ENCODE measurements around the gene FLT3LG. TPM values are rescaled to one million over a fixed set of nuclear protein-coding genes. Genes with fewer than 3 reads are reported as not detected.

The FLT3LG gene
- total RNA-seq, 1 donor from 2014 or later = 3.8 TPM

DNA sequence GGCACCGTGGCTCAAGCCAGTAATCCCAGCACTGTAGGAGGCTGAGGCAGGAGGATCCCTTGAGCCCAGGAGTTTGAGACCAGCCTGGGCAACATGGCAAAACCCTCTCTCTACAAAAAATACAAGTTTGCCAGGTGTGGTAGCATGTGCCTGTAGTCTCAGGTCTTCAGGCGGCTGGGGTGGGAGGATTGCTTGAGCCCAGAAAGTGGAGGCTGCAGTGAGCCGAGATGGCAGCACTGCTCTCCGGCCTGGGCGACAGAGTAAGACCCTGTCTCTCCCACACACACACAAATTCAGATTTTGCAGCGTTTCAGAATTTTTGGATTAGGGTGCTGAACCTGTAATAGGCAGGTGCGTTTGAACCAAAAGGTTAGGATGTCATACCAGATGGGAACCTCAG, 24.5 kb downstream of the FLT3LG start:
- DNase-seq (ENCODE audit: low spot score) = no peak
- intact Hi-C loops (cut with DNase I) = loop anchor here (5.0 to 10.0 kb wide), 2 partner anchors 179 to 376 kb away; partner anchors contain the start of genes AKT1S1, PRMT1 and TBC1D17

DNA sequence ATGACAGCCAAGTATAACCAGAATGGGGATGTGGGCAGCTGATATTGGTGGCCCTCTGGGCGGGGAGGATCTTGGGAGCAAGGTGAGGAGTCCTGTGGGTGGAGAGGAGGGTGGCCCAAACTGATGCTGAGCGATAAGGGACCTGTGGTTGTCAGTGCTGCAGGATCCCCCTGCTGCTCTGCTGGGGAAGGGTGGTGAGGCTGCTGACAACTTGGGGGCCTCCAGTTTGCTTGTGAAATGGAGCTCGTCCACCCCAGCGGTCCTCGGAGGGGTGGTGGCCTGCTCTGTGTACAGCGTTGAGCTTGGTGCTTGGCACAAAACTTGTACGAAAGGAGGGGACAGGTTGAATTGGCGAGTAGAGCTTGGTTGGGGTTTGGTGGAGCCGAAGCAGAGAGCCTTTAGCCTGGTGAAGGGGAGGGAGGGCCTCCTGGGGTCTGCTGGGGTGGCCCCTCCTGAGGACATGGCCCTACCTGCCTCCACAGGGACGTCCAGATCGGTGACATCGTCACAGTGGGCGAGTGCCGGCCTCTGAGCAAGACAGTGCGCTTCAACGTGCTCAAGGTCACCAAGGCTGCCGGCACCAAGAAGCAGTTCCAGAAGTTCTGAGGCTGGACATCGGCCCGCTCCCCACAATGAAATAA, 25.1 kb downstream of the FLT3LG start:
- intact Hi-C loops (cut with DNase I) = loop anchor here (5.0 to 10.0 kb wide), 2 partner anchors 178 to 376 kb away; partner anchors contain the start of genes AKT1S1, PRMT1 and TBC1D17

DNA sequence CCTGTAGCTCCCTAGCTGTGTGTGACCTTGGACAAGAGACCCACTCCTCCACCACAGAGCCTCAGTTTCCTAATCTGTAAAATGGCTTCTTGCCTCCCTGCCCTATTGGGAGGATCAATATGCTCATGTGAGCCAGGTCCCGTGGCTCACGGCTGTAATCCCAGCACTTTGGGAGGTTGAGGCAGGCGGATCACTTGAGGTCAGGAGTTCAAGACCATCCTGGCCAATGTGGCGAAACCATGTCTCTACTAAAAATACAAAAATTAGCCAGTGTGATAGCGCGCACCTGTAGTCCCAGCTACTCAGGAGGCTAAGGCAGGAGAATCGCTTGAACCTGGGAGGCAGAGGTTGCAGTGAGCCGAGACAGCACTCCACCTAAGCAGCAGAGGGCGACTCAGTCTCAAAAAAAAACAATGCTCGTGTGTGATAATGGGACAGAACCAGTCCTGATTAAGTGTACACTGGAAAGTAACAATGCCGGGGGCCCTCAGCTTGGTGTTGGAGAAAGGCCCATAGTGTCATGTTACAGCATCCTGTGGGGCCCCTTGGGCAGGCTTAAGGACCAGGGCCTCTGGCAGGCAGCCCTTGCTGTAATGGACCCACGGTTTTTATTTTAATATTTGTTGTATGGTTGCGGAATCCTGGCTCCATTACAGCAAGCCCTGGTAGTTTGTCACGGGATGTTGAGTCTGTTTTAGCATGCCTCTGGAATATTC, 29.0 kb downstream of the FLT3LG start:
- DNase-seq (ENCODE audit: low spot score) = no peak
- intact Hi-C loops (cut with DNase I) = loop anchor here (2.0 kb wide), 2 partner anchors 44 to 68 kb away; no protein-coding TSS in a partner anchor

More for the DNA sequence above, 25.1 kb downstream of the FLT3LG start:
- DNase-seq (ENCODE audit: low spot score) = no peak

DNA sequence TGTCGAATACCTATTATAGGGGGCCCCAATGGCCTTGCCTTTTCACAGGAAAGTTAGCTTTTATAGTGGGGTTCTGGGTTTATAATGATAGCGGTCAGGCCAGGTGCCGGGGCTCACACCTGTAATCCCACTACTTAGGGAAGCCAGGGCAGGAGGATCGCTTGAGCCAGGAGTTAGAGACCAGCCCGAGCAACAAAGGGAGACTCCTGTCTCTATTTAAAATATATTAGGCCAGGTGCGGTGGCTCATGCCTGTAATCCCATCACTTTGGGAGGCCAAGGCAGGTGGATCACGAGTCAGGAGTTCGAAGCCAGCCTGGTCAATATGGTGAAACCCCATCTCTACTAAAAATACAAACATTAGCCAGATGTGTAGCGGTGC, 29.6 kb downstream of the FLT3LG start:
- no peak for DNase-seq (ENCODE audit: low spot score)
- intact Hi-C loops (cut with DNase I) = loop anchor here (2.0 kb wide), 2 partner anchors 43 to 67 kb away; no protein-coding TSS in a partner anchor

DNA sequence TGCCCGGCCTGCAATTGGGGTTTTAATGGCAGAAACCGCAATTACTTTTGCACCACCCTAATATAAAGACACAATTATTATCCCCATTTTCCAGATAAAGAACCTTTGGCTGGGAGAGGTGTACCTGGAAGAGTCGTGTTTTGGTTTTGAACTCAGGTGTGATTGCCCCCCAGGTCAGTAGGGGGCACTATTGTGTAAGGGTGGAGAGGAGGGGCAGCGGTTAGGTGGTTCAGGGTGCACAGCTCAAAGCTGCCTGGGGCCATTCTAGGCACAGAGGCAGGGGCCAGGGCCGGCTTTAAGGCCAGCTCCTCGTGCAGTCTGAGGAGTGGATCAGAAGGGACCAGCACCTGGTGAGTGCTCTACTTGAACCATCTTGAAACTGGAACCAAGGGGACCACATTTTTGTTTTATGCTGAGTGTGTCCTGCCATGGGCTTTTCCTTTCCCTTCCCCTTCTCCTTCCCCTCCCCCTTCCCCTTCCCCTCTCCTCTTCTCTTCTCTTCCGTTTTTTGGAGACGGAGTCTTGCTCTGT, 32.6 kb downstream of the FLT3LG start:
- no peak for DNase-seq (ENCODE audit: low spot score)

DNA sequence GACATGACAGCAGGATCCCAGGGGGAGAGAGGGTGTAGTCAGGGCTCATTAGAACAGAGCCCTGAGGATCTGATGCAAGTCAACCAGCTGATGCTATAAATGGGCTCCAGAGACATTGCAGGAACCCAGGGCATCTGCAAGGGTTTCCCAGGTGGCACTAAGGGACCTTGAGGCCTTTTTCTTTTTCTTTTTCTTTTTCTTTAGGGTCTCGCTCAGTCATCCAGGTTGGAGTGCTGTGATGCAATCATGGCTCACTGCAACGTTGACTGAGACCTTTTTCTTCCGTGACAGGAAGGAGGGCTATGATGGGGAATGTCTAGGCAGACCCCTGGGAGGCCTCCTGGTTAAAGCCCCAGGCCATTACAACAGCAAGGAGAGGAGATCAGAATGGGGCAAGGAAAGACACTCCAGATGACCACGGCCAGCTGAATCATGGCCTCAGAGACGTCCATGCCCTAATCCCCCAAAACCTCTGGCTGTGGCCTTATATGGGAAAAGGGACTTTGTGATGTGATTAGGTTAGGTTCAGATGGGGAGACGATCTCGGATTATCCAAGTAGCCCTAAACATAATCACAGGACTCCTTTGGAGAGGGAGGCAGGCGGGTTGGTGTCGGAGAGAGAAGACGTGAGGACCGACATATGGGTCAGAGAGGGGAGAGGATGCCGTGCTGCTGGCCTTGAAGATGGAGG, 33.9 kb downstream of the FLT3LG start:
- no peak for DNase-seq (ENCODE audit: low spot score)
- intact Hi-C loops (cut with DNase I) = no loop called here

More for the DNA sequence above, 32.6 kb downstream of the FLT3LG start:
- intact Hi-C loops (cut with DNase I) = no loop called here

DNA sequence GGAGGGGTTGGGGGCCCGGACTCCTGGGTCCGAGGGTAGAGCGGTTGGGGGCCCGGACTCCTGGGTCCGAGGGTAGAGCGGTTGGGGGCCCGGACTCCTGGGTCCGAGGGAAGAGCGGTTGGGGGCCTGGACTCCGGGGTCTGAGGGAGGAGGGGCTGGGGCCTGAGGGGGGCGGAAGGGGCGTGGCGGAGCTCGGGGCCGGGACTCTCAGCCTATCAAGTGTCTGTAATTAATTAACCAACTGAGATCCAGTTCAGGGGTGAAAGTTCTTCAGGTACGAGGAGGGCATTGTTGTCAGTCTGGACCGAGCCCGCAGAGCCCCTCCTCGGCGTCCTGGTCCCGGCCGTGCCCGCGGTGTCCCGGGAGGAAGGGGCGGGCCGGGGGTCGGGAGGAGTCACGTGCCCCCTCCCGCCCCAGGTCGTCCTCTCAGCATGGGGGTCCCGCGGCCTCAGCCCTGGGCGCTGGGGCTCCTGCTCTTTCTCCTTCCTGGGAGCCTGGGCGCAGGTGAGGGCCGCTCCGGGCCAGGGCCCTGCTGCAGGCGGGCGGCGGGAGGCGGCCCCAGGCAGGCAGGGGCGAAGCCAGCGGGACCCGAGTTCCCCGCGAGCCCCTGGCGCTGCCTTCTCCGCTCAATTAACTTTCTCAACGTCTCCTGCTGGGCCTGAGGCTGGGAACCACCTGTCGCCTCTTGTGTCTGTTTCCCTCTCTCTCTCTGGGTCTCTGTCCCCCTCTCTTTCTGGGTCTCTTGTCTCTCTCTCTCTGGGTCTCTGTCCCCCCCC, 39.1 kb downstream of the FLT3LG start:
- intact Hi-C loops (cut with DNase I) = no loop called here
- DNase-seq (ENCODE audit: low spot score) = peak; percentile 82

DNA sequence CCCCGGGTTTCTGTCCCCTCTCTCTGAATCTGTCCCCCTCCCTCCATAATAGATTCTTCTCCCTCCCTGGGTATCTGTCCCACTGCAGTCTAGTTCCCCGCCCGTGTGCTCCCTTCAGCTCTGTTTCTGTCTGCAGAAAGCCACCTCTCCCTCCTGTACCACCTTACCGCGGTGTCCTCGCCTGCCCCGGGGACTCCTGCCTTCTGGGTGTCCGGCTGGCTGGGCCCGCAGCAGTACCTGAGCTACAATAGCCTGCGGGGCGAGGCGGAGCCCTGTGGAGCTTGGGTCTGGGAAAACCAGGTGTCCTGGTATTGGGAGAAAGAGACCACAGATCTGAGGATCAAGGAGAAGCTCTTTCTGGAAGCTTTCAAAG, 39.7 kb downstream of the FLT3LG start:
- intact Hi-C loops (cut with DNase I) = no loop called here
- no peak for DNase-seq (ENCODE audit: low spot score)

DNA sequence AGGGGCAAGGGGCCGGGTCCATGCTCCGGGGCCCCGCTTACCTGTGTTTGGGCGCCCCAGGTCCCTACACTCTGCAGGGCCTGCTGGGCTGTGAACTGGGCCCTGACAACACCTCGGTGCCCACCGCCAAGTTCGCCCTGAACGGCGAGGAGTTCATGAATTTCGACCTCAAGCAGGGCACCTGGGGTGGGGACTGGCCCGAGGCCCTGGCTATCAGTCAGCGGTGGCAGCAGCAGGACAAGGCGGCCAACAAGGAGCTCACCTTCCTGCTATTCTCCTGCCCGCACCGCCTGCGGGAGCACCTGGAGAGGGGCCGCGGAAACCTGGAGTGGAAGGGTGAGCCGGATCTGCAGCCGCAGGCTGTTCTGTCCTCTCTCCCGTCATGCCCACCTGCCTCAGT, 40.1 kb downstream of the FLT3LG start:
- no peak for DNase-seq (ENCODE audit: low spot score)
- intact Hi-C loops (cut with DNase I) = no loop called here

DNA sequence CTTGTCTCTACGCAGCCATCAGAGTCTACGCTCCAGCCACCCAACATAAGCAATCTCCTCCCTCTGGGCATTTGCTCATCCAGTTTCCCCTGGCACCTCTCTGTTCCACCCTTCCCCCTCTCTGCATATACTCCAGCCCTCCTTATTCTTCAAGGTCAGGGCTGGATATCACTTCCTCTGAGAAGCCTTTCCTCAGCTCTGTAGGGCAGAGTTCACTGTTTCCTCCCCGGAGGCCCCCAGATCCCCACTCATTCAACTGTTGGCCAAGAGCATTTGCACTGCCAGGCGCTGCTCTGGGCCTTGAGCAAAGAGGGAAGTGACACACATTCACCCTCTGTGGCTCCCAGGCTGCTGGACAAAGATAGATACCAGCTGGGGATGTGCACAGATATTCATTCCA, 41.8 kb downstream of the FLT3LG start:
- intact Hi-C loops (cut with DNase I) = no loop called here

DNA sequence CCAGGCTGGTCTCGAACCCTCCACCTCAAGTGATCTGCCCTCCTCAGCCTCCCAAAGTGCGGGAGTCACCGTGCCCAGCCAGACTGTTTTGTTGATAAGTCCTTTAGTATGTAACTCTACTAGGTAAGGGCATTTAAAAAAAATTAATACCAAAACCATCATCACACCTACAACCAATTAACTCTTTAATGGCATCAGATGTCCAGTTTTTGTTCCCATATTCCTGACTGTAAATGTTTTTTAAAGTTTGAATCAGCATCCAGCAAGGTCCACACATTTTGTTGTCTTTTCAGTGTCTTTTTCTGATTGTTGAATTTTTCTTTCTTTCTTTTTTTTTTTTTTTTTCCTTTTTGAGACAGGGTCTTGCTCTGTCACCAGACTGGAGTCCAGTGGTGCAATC, 44.0 kb downstream of the FLT3LG start:
- no peak for DNase-seq (ENCODE audit: low spot score)
- intact Hi-C loops (cut with DNase I) = no loop called here

More for the DNA sequence above, 41.8 kb downstream of the FLT3LG start:
- no peak for DNase-seq (ENCODE audit: low spot score)

DNA sequence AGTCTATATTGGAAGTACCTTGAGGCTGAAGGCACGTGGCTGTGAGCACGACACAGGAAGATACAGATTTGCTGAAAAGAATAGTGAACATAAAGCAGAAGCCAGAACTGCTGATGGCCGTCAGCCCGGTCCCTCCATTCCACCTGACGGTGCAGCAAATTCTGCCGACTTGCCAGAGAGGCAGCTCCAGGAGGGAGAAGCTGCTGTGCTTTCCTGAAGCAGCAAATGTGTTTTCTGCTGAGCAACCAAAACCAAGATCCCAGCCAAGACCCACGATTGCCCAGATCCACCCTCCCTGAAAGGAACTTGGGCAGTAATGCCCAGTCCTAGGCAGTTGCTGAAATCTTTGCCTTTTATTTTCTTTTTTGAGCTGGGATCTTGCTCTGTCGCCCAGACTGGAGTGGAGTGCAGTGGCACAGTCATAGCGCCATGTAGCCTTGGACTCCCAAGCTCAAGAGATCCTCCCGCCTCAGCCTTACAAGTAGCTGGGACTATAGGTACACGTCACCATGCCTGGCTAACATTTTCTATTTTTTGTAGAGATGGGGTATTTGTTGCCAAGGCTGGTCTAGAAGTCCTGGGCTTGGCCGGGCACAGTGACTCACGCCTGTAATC, 46.8 kb downstream of the FLT3LG start:
- no peak for DNase-seq (ENCODE audit: low spot score)
- intact Hi-C loops (cut with DNase I) = no loop called here

DNA sequence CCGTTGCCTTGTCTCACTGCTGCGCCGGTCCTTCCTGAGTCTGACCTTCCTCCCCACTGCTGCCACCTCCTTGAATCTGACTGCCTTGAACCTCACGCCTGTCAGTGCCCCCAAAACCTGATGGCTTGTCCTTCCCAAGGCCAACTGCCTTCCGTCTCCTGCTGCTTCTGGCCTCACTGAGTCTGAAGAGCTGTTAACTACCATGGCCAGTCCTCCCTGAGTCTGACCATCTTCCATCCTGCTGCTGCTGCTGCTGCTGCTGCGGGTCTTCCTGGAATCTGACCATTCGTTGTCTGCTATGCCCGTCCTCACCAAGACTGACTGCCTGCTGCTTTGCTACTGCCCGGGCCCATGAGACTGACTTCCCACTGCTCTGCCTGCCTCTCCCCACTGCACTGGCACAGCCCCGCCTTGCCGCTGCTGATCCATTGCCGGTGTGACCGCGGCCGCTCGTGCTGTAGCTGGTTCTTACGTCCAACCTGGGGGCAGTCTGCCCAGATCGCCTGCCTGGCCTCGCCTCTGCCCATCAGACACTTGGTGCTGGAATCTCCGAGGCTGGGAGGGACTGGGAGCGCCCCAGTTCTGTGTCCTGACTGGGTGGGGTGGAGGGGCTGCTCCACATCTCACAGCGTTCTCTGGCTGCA, 50.9 kb downstream of the FLT3LG start:
- intact Hi-C loops (cut with DNase I) = no loop called here
- no peak for DNase-seq (ENCODE audit: low spot score)

DNA sequence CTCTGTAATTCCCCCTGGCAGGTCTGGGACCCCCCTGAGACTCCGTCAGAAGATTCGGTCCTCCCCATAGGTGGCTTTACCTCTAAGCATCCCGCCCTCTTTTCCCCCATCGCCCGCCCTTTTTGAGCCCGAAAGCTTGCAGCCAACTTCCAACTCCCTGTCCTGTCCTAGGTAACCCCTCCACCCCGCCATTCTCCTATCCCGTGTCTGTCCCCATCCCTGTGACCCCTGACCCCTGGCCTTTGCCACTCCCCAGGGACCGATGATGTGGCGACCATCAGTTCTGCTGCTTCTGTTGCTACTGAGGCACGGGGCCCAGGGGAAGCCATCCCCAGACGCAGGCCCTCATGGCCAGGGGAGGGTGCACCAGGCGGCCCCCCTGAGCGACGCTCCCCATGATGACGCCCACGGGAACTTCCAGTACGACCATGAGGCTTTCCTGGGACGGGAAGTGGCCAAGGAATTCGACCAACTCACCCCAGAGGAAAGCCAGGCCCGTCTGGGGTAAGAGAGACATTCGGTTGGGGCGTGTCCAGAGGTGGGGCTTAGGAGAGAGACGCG, 54.3 kb downstream of the FLT3LG start:
- intact Hi-C loops (cut with DNase I) = no loop called here
- DNase-seq (ENCODE audit: low spot score) = no peak

DNA sequence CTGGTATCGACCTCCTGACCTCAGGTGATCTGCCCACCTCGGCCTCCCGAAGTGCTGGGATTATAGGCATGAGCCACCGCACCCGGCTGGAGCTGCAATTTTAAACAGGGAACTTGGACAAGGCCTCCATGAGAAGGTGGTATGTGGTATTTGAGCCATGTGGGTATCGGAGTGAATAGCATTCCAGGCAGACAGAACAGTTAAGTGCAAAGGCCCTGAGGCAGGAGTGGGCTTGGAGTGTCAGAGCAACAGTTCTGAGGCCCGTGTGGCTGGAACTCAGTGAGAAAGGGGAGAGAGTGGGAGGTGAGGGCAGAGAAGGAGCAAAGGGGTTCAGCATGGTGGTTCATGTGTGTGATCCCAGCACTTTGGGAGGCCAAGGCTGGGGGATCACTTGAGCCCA, 56.7 kb downstream of the FLT3LG start:
- intact Hi-C loops (cut with DNase I) = no loop called here
- DNase-seq (ENCODE audit: low spot score) = no peak

DNA sequence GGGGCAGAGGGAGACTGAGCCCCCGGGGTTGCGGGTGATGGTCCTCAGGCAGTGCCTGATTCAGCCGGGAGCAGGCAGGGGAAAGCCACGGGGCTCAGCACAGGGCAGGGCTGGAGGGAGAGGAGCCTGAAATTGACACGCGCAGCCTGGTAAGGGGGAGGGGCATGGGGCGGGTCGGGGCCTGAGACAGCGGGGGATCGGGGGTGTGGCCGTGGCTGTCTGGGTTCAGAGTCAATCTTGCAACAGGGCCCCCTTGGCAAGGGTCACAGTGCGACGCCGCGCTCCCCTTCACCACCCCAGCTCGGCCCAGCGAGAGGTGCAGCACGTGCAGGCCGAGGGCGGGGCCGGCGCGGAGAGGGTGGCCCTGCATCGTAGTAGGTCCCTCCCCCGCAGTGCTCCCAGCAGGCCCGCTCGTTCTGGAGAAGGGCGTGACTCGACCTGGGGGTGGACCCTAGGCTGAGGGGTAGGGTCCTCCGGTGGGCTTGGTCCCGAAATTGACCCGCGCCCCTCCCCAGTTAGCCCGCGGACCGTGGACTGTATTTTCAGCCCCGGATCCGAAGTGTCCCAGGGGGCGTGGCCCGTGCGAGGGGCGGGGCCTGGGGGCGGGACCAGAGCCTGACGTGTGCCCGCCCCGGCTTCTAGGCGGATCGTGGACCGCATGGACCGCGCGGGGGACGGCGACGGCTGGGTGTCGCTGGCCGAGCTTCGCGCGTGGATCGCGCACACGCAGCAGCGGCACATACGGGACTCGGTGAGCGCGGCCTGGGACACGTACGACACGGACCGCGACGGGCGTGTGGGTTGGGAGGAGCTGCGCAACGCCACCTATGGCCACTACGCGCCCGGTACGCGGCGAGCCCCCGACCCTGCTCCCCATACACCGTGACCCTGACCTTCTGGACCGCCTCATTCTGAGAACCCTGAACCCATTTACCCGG, 59.8 kb downstream of the FLT3LG start:
- DNase-seq (ENCODE audit: low spot score) = peak; percentile 87
- intact Hi-C loops (cut with DNase I) = no loop called here

DNA sequence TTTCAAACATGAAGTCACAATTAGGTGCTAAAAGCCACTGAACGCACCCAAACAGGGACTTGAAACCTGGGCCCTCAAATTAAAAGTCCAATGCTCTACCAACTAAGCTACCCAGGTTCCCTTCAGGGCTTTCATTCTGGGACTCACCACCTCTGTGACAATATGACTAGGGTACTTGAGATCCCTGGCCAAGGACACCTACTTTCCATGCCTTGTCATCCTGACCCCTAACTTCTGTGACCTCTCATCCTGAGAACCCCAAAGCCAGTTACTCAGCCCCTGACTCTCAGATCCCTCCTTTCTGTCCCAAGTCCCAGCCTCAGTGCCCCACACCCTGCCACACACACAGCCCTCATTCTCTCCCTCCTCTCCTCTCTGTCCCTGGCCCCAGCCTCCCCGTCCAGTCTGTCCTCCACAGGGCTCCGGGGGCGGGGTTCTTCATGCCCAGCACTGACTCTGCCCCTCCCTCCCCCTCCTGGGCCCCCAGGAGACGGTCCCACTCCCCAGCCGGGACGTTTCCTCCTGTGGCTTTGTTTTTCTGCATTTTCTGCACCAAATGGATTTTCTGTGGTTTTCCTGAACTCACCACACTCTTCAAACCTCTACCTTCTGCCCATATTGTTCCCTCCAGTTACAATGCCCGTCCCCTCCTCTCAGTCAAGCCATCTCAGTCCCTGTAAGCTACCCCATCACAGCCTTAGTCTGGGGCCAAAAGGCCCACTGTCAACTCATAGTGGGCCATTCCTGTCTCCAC, 60.8 kb downstream of the FLT3LG start:
- intact Hi-C loops (cut with DNase I) = no loop called here
- DNase-seq (ENCODE audit: low spot score) = no peak
